Endodermal cell (in vitro differentiated cells): ENCODE results near the gene C12orf56. TPM values are rescaled to one million over a fixed set of nuclear protein-coding genes. Genes with fewer than 3 reads are reported as not detected.
A peak's percentile ranks its signal among the peaks of the same experiment; 100 is the strongest.
"Not testable (repeated sequence)": the region's sequence is repeated elsewhere in the genome, so short reads cannot be mapped to it uniquely, and the experiment has no call there.

Experiments used
- DNase-seq: peaks from one replicate; pipeline ENCODE4 v3.0.0-alpha.2; 2017
- H3K27ac ChIP-seq: 2 replicates; pipeline ENCODE4 v1.5.1; 2013; ENCODE audit warnings: mild to moderate bottlenecking, low read depth, low read length, moderate library complexity
- H3K27me3 ChIP-seq: 2 replicates; pipeline ENCODE4 v1.6.1; 2013; ENCODE audit warnings: mild to moderate bottlenecking, low read length, moderate library complexity; ENCODE audit not compliant: insufficient read depth, control insufficient read depth, poor library complexity, severe bottlenecking
- H3K36me3 ChIP-seq: 2 replicates; pipeline ENCODE4 v1.7.0; 2013; ENCODE audit warnings: mild to moderate bottlenecking, low read length, moderate library complexity; ENCODE audit not compliant: control insufficient read depth, insufficient read depth
- H3K4me1 ChIP-seq: one replicate; pipeline ENCODE4 v1.7.0; 2013; ENCODE audit warnings: low read length; ENCODE audit not compliant: control insufficient read depth, insufficient read depth
- H3K4me3 ChIP-seq: 2 replicates; pipeline ENCODE4 v1.5.1; 2013; ENCODE audit warnings: mild to moderate bottlenecking, low read length, moderate library complexity
- H3K9ac ChIP-seq: 2 replicates; pipeline ENCODE4 v1.6.1; 2013; ENCODE audit warnings: mild to moderate bottlenecking, low read length, moderate library complexity; ENCODE audit not compliant: poor library complexity, severe bottlenecking; ENCODE audit errors: extremely low read depth
- H3K9me3 ChIP-seq: 2 replicates; pipeline ENCODE4 v1.6.1; 2013; ENCODE audit warnings: mild to moderate bottlenecking, low read length, moderate library complexity; ENCODE audit not compliant: control insufficient read depth
- H3K27ac Mint-ChIP-seq: 2 replicates; pipeline ENCODE4 v1.8.0; 2020; ENCODE audit warnings: mixed read lengths
- H3K27me3 Mint-ChIP-seq: 2 replicates; pipeline ENCODE4 v1.8.0; 2021; ENCODE audit warnings: mild to moderate bottlenecking, mixed read lengths; ENCODE audit not compliant: insufficient read depth
- H3K36me3 Mint-ChIP-seq: 2 replicates; pipeline ENCODE4 v1.8.0; 2020; ENCODE audit warnings: low read depth, mixed read lengths
- H3K4me1 Mint-ChIP-seq: 2 replicates; pipeline ENCODE4 v1.8.0; 2020; ENCODE audit warnings: mixed read lengths
- H3K4me3 Mint-ChIP-seq: 2 replicates; pipeline ENCODE4 v1.8.0; 2020; ENCODE audit warnings: mild to moderate bottlenecking, moderate library complexity, mixed read lengths
- H3K9me3 Mint-ChIP-seq: 2 replicates; pipeline ENCODE4 v1.8.0; 2020; ENCODE audit warnings: mild to moderate bottlenecking, mixed read lengths
- WGBS, 2 experiments: methylation state at CpG; one replicate each; pipeline versions ENCODE4 v1.1.5 to v1.1.7; 2013; ENCODE audit warnings: missing lambda C conversion rate in 2 of 2, mixed read lengths in 1 of 2; ENCODE audit not compliant: insufficient coverage in 1 of 2, insufficient read length in 1 of 2; 5-methylcytosine and 5-hydroxymethylcytosine counted together
- total RNA-seq, 2 donors: library from RNA; stranded (reverse); fragmentation: NEBNext Ultra II Directional in 1 of 2; extraction: Animal tissue kit (Norgen Biotek cat#: 25700) in 1 of 2; gene quantifications; 2 replicates in 1 of 2; 3 replicates in 1 of 2; pipeline ENCODE4 v1.2.1, GENCODE V29; 2021
- TF ChIP-seq, protein P1 (sequence below): fragments of 200-600 bp; sonication (generic); conservative IDR thresholded peaks from 2 replicates; pipeline ENCODE4 v1.5.0; 2021; ENCODE audit warnings: antibody characterized with exemption, mild to moderate bottlenecking

Gene C12orf56
- total RNA-seq, 2 donors from 2014 or later: 0.77 to 3.0 TPM

DNA sequence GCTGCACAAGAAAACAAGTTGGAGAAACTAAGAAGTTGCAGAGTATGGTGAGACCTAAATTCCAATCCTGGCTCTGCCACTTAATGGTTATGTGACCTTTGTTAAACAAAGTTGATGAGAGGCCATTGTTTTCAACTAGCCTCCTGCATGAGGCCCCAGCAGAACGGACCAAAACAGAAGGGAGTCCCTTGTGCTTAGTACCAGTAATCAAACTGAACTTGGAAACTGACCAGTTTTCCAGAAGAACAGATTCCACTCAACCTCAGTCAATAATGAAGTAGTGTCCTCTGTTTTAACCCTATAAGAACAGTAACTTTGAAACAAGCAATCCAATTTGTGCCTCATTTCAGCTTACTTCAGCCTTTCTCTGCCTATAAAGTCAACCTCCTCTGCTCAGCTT is 69.9 kb downstream of the C12orf56 start:
- DNase-seq: no peak
- TF ChIP-seq, protein P1, sequence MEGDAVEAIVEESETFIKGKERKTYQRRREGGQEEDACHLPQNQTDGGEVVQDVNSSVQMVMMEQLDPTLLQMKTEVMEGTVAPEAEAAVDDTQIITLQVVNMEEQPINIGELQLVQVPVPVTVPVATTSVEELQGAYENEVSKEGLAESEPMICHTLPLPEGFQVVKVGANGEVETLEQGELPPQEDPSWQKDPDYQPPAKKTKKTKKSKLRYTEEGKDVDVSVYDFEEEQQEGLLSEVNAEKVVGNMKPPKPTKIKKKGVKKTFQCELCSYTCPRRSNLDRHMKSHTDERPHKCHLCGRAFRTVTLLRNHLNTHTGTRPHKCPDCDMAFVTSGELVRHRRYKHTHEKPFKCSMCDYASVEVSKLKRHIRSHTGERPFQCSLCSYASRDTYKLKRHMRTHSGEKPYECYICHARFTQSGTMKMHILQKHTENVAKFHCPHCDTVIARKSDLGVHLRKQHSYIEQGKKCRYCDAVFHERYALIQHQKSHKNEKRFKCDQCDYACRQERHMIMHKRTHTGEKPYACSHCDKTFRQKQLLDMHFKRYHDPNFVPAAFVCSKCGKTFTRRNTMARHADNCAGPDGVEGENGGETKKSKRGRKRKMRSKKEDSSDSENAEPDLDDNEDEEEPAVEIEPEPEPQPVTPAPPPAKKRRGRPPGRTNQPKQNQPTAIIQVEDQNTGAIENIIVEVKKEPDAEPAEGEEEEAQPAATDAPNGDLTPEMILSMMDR: no peak
- no peak overlapping the region for H3K27ac Mint-ChIP-seq
- Histone ChIP-seq H3K36me3 (no peaks in the 10 kb centered on the region), H3K27ac (no peak overlapping the region), H3K9ac (no peak overlapping the region), H3K4me3 (no peak overlapping the region), H3K27me3 (no peaks in the 10 kb centered on the region), H3K4me1 (no peaks in the 10 kb centered on the region), H3K9me3 (no peaks in the 10 kb centered on the region)
- no peak overlapping the region for H3K4me3 Mint-ChIP-seq
- no peaks in the 10 kb centered on the region for H3K9me3 Mint-ChIP-seq
- peaks cover 8% of the 10 kb centered on the region for H3K4me1 Mint-ChIP-seq
- no peaks in the 10 kb centered on the region for H3K36me3 Mint-ChIP-seq
- 56 to 77% methylated on average over 1 of the region's 1 CpG for WGBS, 2 experiments
- no peaks in the 10 kb centered on the region for H3K27me3 Mint-ChIP-seq

DNA sequence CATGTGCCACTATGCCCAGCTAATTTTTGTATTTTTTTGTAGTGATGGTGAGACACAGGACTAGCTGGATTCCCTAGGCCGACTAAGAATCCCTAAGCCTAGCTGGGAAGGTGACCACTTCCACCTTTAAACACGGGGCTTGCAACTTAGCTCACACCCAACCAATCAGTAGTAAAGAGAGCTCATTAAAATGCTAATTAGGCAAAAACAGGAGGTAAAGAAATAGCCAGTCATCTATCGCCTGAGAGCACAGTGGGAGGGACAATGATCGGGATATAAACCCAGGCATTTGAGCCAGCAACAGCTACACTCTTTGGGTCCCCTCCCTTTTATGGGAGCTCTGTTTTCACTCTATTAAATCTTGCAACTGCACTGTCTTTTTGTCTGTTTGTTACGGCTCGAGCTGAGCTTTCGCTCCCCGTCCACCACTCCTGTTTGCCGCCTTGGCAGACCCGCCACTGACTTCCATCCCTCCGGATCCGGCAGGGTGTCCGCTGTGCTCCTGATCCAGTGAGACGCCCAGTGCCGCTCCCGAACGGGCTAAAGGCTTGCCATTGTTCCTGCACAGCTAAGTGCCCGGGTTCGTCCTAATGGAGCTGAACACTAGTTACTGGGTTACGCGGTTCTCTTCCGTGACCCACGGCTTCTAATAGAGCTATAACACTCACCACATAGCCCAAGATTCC is 70.9 kb downstream of the C12orf56 start:
- not testable (repeated sequence) for H3K9ac ChIP-seq, H3K9me3 Mint-ChIP-seq, H3K36me3 Mint-ChIP-seq, H3K9me3 ChIP-seq, H3K27me3 Mint-ChIP-seq, H3K4me1 Mint-ChIP-seq, H3K27ac Mint-ChIP-seq, H3K36me3 ChIP-seq, H3K27me3 ChIP-seq, H3K4me3 ChIP-seq, H3K4me3 Mint-ChIP-seq, H3K27ac ChIP-seq, H3K4me1 ChIP-seq
- WGBS, 2 experiments: 89 to 90% methylated on average over 15 to 23 of the region's 23 CpGs
- peak; percentile 53 for DNase-seq

DNA sequence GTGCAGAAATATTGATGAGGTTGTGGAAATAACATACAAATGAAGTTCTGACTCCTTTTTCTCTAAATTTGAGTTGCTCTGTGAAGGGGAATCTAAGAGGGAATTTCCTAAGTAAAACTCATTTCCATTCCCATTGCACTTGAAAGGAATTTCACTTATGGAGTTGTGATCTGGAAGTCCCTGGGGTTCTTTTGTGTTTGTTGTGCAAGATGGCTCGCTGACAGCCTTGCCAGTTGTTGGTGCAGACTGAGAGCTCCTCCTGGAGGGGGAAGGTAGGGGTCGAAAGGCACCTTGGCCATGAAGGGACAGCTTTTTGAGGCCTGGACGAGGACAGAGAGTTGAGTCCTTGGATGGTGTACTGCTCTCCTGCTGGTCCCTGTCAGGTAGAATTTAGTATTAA is 72.0 kb downstream of the C12orf56 start:
- Mint-ChIP-seq H3K27me3 (no peaks in the 10 kb centered on the region), H3K27ac (peak overlapping the region; percentile 65), H3K4me1 (peaks cover 8% of the 10 kb centered on the region), H3K36me3 (no peaks in the 10 kb centered on the region), H3K4me3 (no peak overlapping the region), H3K9me3 (no peaks in the 10 kb centered on the region)
- no peak overlapping the region for H3K9ac ChIP-seq
- WGBS, 2 experiments: 31% methylated on average over 3 of the region's 3 CpGs; no CpG with 5 or more reads in 1 of the 2 experiments
- H3K27me3 ChIP-seq: no peaks in the 10 kb centered on the region
- DNase-seq: peak; percentile 92
- H3K9me3 ChIP-seq: no peaks in the 10 kb centered on the region
- TF ChIP-seq, protein P1: peak; percentile 65
- no peaks in the 10 kb centered on the region for H3K36me3 ChIP-seq
- H3K4me3 ChIP-seq: no peak overlapping the region
- H3K4me1 ChIP-seq: no peaks in the 10 kb centered on the region
- no peak overlapping the region for H3K27ac ChIP-seq

DNA sequence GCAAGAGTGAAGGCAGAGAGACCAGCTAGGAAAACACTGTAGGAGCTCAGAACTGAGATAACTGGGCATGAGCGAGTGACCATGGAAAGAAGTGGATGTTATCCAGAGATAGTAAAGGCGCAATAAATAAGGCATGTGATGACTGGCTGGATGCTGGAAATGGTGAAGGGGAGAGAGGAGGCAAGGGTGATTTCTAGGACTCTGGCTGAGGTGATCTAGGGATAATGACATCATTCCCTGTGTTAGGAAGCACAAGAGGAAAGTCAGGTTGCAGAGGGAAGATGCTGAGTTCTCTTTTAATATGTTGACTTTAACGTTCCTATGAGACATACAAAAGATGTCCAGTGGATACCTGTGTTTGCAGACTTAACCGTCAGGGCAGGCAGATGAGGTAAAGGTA is 78.7 kb downstream of the C12orf56 start:
- WGBS, 2 experiments: 93 to 98% methylated on average over 4 of the region's 4 CpGs
- Histone ChIP-seq H3K4me3 (no peak overlapping the region), H3K27me3 (no peaks in the 10 kb centered on the region), H3K36me3 (no peaks in the 10 kb centered on the region), H3K9me3 (no peaks in the 10 kb centered on the region), H3K9ac (no peak overlapping the region), H3K4me1 (no peaks in the 10 kb centered on the region), H3K27ac (no peak overlapping the region)
- Mint-ChIP-seq H3K36me3 (no peaks in the 10 kb centered on the region), H3K27me3 (no peaks in the 10 kb centered on the region), H3K4me1 (no peaks in the 10 kb centered on the region), H3K9me3 (no peaks in the 10 kb centered on the region), H3K4me3 (no peak overlapping the region), H3K27ac (no peak overlapping the region)
- DNase-seq: no peak
- TF ChIP-seq, protein P1: no peak
